HCEC 1CT (cell line): ENCODE measurements around the gene HDAC4.

Experiments
- DNase-seq: peaks from one replicate; pipeline ENCODE4 v3.0.0-alpha.2; 2017

The HDAC4 gene

GRCh38 chr2:239368321-239368720 lies 32.5 kb downstream of the HDAC4 start:
- DNase-seq: no peak

GRCh38 chr2:239366740-239367139 lies 34.1 kb downstream of the HDAC4 start:
- DNase-seq: no peak

DNA sequence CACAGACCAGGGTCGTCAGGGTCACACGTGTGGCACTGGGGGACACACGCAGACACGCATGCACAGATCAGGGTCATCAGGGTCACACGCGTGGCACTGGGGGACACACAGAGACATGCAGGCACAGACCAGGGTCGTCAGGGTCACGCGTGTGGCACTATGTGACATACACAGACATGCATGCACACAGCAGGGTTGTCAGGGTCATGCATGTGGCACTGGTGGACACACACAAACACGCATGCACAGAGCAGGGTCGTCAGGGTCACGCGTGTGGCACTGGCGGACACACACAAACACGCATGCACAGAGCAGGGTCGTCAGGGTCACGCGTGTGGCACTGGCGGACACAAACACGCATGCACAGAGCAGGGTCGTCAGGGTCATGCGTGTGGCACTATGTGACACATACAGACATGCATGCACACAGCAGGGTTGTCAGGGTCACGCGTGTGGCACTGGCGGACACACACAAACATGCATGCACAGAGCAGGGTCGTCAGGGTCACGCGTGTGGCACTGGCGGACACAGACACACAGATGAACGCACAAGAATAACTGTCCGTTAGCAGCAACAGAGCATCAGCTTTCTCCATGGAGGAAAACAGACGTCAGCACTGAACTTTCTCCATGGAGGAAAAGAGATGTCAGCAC lies 34.9 kb downstream of the HDAC4 start:
- DNase-seq: no peak

DNA sequence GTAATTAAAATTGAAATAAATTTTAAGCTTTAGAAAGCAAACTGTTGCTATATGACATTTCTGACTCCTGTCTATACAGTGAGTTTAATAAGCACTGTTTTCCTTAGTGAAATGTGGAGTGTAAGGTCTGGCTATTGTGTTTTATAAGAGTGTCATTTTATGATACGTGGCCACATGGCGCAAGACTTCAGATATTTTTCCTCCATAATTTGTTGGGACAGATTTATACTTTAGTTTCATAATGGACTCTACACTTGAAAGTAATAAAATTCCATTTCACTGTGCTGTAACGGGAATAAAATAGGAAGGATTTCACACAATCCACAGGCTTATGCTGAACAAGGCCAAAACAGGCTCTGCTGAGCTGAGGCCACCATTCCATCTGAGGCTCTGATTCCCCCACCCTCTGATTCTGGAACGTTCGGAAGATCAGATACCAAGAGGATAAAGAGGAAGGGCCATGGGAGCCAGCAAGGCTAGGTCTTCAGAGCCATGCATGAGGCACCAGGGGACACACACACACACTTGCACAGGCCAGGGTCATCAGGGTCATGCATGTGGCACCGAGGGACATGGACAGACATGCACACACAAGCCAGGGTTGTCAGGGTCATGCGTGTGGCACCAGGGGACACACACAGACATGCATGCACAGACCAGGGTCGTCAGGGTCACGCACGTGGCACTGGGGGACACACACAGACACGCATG lies 35.6 kb downstream of the HDAC4 start:
- no peak for DNase-seq

DNA sequence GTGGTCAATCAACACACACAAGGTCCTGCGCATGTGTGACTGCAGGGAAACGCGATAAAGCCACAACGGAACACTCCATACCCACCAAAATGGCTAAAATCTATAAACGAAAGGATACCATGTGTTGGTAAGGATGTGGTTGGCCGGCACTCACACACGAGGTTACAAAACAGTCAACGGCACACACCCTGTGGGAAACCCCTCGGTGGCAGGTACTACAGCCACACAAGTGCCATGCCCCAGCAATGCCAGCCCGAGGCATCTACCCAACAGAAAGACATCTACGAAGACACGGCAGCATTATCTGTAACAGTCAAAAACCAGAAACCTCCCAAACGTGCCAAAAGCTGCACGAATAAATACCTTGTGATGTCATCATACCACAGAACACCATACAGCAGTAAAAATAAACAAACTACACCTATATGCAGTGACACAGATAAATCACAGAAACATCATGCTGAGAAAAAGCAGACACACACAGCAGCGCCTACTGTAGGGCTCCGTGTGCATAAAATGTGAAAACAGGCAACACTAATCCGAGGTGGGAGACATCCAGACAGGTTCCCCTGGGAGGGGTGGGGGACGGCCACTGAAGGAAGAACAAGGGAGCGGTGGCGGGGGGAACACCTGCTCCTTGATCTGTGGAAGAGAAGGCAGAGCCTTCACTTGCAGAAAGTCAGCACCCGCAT lies 36.7 kb downstream of the HDAC4 start:
- no peak for DNase-seq

- DNase-seq: no peak
Measured at GRCh38 chr2:239362507-239362906, 38.3 kb downstream of the HDAC4 start.

GRCh38 chr2:239361311-239361642 lies 39.5 kb downstream of the HDAC4 start:
- no peak for DNase-seq

DNA sequence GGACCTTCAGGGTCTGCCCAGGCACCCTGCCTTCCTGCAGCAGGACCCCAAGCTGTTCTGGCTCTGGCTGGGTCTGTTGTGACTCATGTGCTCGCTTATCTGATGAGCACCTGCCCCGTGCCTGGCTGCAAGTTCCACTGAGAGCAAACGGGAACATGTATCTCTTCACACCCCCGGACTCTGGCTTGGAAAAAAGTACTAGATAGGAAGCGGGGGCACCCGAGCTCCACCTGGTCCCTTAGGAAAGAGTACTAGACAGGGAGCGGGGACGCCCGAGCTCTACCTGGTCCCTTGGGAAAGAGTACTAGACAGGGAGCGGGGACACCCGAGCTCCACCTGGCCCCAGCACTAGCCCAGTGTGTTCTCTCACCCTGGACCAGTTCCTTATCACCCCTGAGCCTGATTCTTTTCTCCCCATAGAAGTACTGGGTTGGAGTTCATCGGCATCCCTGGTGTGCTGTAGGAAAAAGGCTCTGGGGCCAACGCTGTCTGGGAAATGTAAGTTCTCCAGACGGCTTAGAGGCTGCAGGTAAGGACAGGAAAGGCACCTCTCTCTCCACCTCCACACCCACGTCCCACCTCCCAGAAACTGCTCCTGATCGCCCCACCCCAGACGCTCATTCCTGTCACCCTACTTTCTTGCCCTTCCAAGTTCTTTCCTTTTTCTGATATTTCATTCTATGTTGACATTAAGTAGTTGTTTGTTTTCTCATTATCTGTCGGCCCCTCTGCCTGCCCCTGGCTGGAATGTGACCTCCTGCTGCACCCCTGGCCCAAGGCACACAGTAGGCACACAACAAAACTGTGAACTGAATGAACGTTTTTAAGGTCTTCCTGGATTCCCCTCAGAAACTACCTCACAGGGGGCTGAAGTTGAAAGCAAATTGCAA lies 40.2 kb downstream of the HDAC4 start:
- no peak for DNase-seq

DNA sequence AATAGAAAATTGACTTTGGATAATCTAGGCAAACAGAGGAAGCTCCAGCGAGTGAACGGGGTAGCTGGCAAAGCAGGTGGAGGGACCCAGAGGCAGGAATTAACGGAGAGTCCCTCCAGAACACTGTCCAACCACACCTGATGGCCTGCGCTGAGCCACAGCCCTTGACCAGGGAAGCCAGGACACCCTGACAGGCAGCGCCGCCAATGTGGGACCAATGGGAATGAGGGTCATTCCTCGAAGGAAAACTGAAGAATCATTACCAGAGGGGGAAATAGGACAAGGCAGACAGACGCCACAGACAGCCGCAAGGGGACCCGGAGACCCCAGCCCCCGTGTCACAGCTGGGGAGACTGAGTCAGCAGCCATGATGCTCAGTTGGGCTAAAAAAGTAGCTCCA lies 40.8 kb downstream of the HDAC4 start:
- no peak for DNase-seq

DNA sequence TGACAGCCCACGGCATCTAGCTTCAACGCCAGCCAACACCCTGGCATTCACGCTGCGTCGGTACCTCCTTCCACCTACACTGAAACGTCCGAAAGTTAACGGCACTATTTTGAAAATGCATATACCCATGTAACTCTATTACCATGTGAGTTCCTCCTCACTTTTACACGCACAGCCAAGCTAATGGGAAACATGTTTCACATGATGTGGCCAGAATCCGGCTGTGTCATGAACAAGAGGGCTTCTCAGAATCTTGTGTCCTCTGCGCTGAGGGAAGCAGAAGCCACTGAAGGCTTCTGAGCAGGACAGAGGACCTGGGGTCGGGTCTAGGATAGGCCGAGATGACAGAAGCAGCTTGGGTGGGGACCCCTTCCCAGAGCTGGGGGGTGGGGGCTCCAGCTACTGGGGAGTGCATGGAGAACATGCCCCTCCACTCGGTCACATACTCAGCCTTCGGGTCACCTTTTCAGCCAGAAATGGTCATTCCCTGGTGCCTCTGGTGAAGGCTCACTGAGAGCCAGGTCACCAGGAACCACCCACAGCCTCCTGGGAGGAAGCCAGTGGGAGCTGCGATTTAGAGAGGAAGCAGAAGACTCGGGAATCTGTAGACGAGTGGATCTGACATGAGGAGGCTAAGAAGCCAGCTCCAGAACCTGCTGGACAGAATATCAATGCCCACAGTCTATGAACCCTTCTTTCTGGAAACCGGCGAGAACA lies 41.5 kb downstream of the HDAC4 start:
- no peak for DNase-seq

DNA sequence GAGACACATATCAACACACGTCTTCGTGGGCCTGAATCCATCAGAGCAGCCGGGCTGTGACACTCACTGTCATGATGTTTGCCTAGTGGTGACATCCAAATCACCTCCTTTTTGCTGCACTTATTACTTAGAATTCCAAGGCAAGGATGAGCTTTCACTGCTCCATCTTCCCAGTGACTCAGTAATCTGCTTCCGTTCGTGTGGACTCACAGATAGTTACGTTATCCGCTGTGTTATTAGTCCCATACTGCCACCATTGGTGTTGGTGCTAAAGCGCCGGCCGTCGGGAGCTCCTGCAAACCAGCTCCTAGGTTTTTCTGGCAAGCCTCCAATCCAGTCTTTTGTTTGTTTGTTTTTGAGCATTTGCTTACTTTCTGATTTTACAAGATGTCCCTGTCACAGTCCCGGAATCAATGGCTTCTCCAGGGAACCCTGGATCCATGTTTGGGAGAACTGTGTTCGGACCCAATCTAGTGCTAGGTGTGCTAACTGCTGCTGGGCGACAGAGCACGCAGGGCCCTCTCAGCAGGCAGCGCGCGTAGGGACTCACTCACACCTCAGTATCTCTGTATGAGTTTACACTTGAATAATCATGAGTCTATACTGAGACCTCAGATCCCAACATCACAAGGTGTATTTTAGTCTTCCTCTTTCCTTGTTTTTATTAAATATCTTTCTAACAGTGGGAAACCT lies 42.6 kb downstream of the HDAC4 start:
- no peak for DNase-seq

DNA sequence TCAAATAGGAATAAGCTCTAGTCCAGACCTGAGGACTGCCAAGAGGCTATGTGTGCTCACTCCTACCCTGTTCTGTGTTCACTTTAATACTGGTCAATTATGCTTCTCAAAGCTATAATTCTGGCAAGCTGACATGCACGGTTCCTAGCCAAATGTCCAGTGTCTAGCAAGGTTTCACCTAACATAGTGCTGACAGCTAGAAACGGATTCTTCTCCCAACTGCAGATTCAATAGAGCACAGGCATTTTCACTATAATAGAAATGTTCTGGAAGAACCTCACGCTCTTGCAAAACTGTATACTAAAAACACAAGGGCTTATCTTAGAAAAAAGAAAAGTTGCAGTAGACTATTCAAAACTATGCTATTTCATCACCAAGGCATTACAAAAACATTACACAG lies 45.1 kb downstream of the HDAC4 start:
- no peak for DNase-seq

GRCh38 chr2:239355139-239355538 lies 45.7 kb downstream of the HDAC4 start:
- DNase-seq: no peak

DNA sequence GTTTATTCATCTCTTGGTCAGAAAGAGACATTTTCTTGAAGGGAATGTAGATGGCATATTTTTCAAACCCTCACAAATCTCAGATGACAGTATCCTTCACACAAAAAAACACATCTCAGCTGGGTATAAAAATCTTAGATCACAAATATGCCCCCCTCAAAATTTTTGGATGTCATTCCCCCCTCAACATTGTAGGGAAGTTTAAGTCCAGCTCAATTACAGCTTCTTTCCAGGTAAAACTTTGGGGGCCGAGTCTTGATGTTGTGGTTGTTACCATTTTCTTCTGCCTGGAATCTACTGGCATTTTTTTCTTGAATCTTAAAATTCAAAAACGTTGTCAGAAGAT lies 46.1 kb downstream of the HDAC4 start:
- no peak for DNase-seq

DNA sequence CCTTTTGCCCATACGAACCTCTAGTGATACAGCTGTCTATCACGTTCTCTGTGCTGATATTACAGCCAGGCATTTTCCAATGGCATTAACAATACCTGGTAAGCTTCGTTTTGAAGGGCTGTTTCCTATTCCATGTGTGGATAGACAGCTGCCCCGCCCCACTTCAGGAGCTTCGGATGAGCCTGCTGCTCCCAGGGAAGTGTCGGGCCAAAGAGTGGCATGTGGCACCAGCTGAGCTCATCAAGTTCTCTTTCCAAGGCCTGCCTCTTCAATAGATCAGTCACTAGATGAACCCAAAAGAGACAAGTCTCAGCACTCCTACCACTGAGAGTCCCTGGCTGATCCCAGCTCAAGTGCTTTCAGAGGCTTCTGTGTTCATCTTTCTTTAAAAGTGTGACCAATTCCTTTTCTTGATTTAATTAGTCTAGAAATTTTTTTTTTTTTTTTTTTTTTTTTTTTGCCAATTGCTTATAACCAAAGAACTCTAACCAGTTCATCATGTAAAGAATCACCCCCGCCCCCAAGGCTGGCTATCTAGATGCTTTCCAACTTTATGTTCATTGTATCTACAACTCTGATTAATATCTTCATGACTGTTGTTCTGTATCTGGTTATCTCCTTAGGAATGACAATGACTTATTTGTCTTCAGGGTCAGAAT lies 46.6 kb downstream of the HDAC4 start:
- DNase-seq: no peak

DNA sequence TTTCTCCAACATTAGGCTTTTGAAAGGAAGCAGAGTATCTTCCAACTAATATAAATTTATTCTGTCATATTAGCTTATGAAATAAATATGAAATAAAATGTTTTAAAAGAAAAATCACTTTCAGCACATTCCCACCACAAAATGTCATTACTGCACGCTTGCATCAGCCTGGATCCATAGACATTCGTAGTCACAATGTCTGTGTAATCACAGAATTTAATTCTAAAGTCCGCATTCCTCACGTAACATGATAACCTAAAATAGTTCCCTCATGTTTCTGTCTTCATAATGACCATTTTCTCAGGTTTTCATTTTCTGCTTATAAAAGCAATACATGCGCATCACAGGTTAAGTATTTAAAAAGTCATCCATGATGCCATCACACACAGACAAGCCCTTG lies 47.1 kb downstream of the HDAC4 start:
- no peak for DNase-seq

DNA sequence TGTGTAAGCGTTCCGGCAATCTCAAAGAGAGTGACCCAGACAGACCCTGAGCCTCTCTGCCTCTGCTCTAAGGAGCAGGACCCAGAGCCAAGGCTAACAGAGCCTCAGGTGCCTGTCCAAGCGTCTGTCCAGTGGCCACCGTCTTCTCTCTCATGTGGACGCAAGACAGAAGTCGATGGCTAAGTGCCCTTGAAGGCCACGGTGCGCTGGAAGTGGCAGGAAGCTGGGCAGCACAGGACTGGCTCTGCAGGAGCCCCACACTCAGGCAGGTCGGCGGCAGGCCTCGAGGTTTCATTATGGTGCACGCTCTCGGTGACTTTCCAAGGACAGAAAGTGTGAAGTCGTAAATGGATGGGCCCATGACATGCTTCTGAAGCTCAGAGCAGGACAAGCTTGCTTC lies 49.1 kb downstream of the HDAC4 start:
- DNase-seq: no peak

DNA sequence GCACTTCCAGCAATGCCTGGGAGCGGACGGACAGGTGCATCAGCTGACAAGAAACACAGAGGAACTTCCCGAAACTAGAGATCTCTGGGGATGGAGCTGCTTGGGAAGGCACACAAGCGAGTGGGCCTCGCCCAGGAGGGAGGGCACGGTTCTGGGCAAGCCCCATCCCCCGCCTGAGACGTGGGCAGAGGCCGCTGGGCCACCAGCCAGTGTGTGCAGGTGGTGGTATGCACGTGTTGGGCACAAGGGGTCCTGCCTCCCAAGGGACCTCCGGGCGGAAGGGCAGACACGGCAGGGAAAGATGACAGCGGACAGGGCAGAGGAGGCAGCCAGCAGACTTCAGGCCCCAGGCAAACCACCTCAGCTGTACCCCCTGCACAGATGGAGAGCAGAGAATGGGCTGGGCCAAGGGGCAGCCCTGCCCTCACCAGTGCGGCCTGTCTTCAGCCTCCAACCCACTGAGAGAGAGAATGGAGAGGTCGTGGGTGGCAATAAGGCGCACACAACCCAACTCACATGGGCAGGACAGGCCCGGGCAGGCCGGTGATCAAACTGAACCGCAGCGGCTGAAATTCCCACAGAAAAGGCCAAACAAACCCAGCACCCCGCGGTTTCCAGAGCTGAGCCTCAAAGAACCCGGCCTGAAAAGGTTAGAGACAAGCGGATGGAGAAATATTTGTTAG lies 51.2 kb downstream of the HDAC4 start:
- no peak for DNase-seq

DNA sequence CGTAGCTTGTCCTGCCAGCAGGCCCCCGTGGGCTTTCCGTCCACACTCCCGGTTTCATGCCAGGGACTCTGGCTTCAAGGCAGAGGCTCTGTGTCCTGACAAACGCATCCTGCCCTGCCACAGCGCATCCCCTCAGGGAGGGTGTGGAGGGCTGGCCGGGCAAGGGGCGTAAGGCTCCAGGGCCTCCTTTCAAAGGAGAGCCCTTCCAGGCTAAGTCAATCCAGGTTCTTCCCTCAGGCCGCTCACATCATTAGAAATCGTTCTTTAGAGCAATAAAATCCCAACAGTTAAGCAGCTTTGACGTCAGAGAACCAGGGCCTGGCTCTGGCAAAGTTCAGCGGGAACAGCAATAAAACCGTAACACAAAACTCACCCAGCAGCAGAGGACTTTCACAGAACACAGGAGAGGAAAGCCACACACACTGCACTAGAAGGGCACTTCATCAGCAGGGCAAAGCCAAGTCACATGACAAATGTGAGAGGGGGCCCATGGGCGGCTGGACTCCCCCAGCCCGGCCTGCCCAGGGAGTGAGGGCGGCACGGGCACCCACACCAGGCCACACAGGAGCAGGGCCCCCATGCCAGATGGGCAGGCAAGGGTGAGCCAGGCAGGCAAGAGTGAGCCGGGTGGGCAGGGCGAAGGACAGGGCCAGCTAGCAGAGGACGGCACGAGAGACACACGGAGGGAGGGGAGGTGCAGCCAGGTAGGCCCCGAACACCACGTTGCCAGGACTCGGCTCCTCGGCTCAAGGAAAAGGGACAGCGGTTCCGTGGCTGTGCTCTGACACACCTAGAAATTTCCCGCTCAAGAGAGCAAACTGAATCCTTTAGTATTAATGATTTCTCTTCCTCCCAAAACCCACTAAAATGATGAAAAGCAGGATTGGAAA lies 52.0 kb downstream of the HDAC4 start:
- DNase-seq: no peak

DNA sequence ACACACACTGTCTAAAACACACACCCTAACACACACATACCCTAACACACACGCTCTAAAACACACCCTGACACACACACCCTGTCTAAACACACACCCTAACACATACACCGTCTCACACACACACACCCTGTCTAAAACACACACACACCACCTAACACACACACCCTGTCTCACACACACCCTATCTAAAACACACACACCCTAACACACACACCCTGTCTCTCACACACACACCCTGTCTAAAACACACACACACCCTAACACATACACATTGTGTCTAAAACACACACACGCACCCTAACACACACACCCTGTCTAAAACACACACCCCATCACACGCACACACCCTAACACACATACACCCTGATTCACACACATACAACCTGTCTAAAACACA lies 54.1 kb downstream of the HDAC4 start:
- DNase-seq: no peak
